ENCODE data around the gene TBC1D3B.

The TBC1D3B gene

GRCh38 chr17:36144981-36145729, 31.3 kb downstream of the TBC1D3B start:
- no peaks in the 10 kb centered on the region for H3K79me1 ChIP-seq (ENCODE audit: low read length)
- peaks cover 2% of the 10 kb centered on the region for H3K9me3 ChIP-seq (ENCODE audit: insufficient read depth, low read depth, low read length)
- H3K27me3 ChIP-seq (ENCODE audit: insufficient read depth, low read length), result no peaks in the 10 kb centered on the region
- no peak overlapping the region for H3K23ac ChIP-seq (ENCODE audit: low read length)
- no peak overlapping the region for H3K4me3 ChIP-seq (ENCODE audit: low read depth, low read length)
- H3K4ac ChIP-seq (ENCODE audit: low read depth, low read length), result no peak overlapping the region
- H3K4me2 ChIP-seq (ENCODE audit: low read length), result no peak overlapping the region
- no peak overlapping the region for H3K18ac ChIP-seq (ENCODE audit: low read length)
- H2BK120ac ChIP-seq (ENCODE audit: insufficient read depth, low read length, poor library complexity), result no peak overlapping the region
- H3K36me3 ChIP-seq (ENCODE audit: control insufficient read depth in 1 of 2, insufficient read depth in 2 of 2, low read length in 2 of 2), result no peaks in the 10 kb centered on the region
- H2BK5ac ChIP-seq (ENCODE audit: low read depth, low read length, poor library complexity), result no peak overlapping the region
- H4K12ac ChIP-seq (ENCODE audit: low read depth, low read length), result no peak overlapping the region
- no peak overlapping the region for H2AFZ ChIP-seq (ENCODE audit: insufficient read depth, low read length, poor library complexity)
- H3K79me2 ChIP-seq (ENCODE audit: control insufficient read depth, insufficient read depth, low read length, poor library complexity), result no peaks in the 10 kb centered on the region
- no CpG with 5 or more reads among the region's 5 CpGs for WGBS (ENCODE audit: extremely low coverage, insufficient coverage, insufficient read length)
- no peak overlapping the region for H4K8ac ChIP-seq (ENCODE audit: low read depth, low read length)
- no peak overlapping the region for H3K9ac ChIP-seq (ENCODE audit: low read length)
- no peak overlapping the region for H2BK12ac ChIP-seq (ENCODE audit: low read length)
- no peak overlapping the region for H3K14ac ChIP-seq (ENCODE audit: low read length)
- no peak overlapping the region for H2AK5ac ChIP-seq (ENCODE audit: low read length)
- H3K4me1 ChIP-seq (ENCODE audit: control insufficient read depth in 1 of 2, insufficient read depth in 2 of 2, low read length in 2 of 2), result no peaks in the 10 kb centered on the region
- H3K27ac ChIP-seq (ENCODE audit: low read depth, low read length), result no peak overlapping the region
- H4K91ac ChIP-seq (ENCODE audit: low read depth, low read length), result no peak overlapping the region
- DNase-seq, result no peak

- no peaks in the 10 kb centered on the region for H3K4me1 ChIP-seq (ENCODE audit: control insufficient read depth in 1 of 2, insufficient read depth in 2 of 2, low read length in 2 of 2)
- no peak overlapping the region for H2AFZ ChIP-seq (ENCODE audit: insufficient read depth, low read length, poor library complexity)
- H3K4me2 ChIP-seq (ENCODE audit: low read length), result no peak overlapping the region
- no peaks in the 10 kb centered on the region for H3K79me1 ChIP-seq (ENCODE audit: low read length)
- H4K12ac ChIP-seq (ENCODE audit: low read depth, low read length), result no peak overlapping the region
- H2BK12ac ChIP-seq (ENCODE audit: low read length), result no peak overlapping the region
- no peak overlapping the region for H2BK120ac ChIP-seq (ENCODE audit: insufficient read depth, low read length, poor library complexity)
- H3K79me2 ChIP-seq (ENCODE audit: control insufficient read depth, insufficient read depth, low read length, poor library complexity), result no peaks in the 10 kb centered on the region
- H3K18ac ChIP-seq (ENCODE audit: low read length), result no peak overlapping the region
- H3K14ac ChIP-seq (ENCODE audit: low read length), result no peak overlapping the region
- H4K91ac ChIP-seq (ENCODE audit: low read depth, low read length), result no peak overlapping the region
- no peak overlapping the region for H3K23ac ChIP-seq (ENCODE audit: low read length)
- H3K27ac ChIP-seq (ENCODE audit: low read depth, low read length), result no peak overlapping the region
- H3K36me3 ChIP-seq (ENCODE audit: control insufficient read depth in 1 of 2, insufficient read depth in 2 of 2, low read length in 2 of 2), result no peaks in the 10 kb centered on the region
- WGBS (ENCODE audit: extremely low coverage, insufficient coverage, insufficient read length), result no CpG with 5 or more reads among the region's 2 CpGs
- H3K27me3 ChIP-seq (ENCODE audit: insufficient read depth, low read length), result no peaks in the 10 kb centered on the region
- no peak overlapping the region for H3K4ac ChIP-seq (ENCODE audit: low read depth, low read length)
- no peak overlapping the region for H2AK5ac ChIP-seq (ENCODE audit: low read length)
- H2BK5ac ChIP-seq (ENCODE audit: low read depth, low read length, poor library complexity), result no peak overlapping the region
- no peak overlapping the region for H3K4me3 ChIP-seq (ENCODE audit: low read depth, low read length)
- no peak for DNase-seq
- peaks cover 2% of the 10 kb centered on the region for H3K9me3 ChIP-seq (ENCODE audit: insufficient read depth, low read depth, low read length)
- H3K9ac ChIP-seq (ENCODE audit: low read length), result no peak overlapping the region
- no peak overlapping the region for H4K8ac ChIP-seq (ENCODE audit: low read depth, low read length)
These were observed 32.4 kb downstream of the TBC1D3B start for GRCh38 chr17:36144014-36144413.

- Histone ChIP-seq H3K14ac (ENCODE audit: low read length) (no peak overlapping the region), H4K91ac (ENCODE audit: low read depth, low read length) (no peak overlapping the region), H2BK12ac (ENCODE audit: low read length) (no peak overlapping the region), H2BK120ac (ENCODE audit: insufficient read depth, low read length, poor library complexity) (no peak overlapping the region), H3K27me3 (ENCODE audit: insufficient read depth, low read length) (no peaks in the 10 kb centered on the region), H3K4me3 (ENCODE audit: low read depth, low read length) (no peak overlapping the region), H2AK5ac (ENCODE audit: low read length) (no peak overlapping the region), H3K9ac (ENCODE audit: low read length) (no peak overlapping the region), H3K23ac (ENCODE audit: low read length) (no peak overlapping the region), H3K4ac (ENCODE audit: low read depth, low read length) (no peak overlapping the region), H3K79me1 (ENCODE audit: low read length) (no peaks in the 10 kb centered on the region), H3K4me2 (ENCODE audit: low read length) (no peak overlapping the region), H3K27ac (ENCODE audit: low read depth, low read length) (no peak overlapping the region), H4K8ac (ENCODE audit: low read depth, low read length) (no peak overlapping the region), H3K4me1 (ENCODE audit: control insufficient read depth in 1 of 2, insufficient read depth in 2 of 2, low read length in 2 of 2) (no peaks in the 10 kb centered on the region), H2AFZ (ENCODE audit: insufficient read depth, low read length, poor library complexity) (no peak overlapping the region), H3K9me3 (ENCODE audit: insufficient read depth, low read depth, low read length) (peaks cover 2% of the 10 kb centered on the region), H4K12ac (ENCODE audit: low read depth, low read length) (no peak overlapping the region), H3K79me2 (ENCODE audit: control insufficient read depth, insufficient read depth, low read length, poor library complexity) (no peaks in the 10 kb centered on the region), H3K18ac (ENCODE audit: low read length) (no peak overlapping the region), H3K36me3 (ENCODE audit: control insufficient read depth in 1 of 2, insufficient read depth in 2 of 2, low read length in 2 of 2) (no peaks in the 10 kb centered on the region), H2BK5ac (ENCODE audit: low read depth, low read length, poor library complexity) (no peak overlapping the region)
- no peak for DNase-seq
- WGBS (ENCODE audit: extremely low coverage, insufficient coverage, insufficient read length), result no CpG with 5 or more reads among the region's 8 CpGs
These were observed 33.6 kb downstream of the TBC1D3B start for GRCh38 chr17:36142806-36143205.

GRCh38 chr17:36142235-36142634, 34.2 kb downstream of the TBC1D3B start:
- no peak overlapping the region for H3K27ac ChIP-seq (ENCODE audit: low read depth, low read length)
- H2AFZ ChIP-seq (ENCODE audit: insufficient read depth, low read length, poor library complexity), result no peak overlapping the region
- H3K4ac ChIP-seq (ENCODE audit: low read depth, low read length), result no peak overlapping the region

More at GRCh38 chr17:36142235-36142634, 34.2 kb downstream of the TBC1D3B start:
- Histone ChIP-seq H2BK5ac (ENCODE audit: low read depth, low read length, poor library complexity) (no peak overlapping the region), H3K36me3 (ENCODE audit: control insufficient read depth in 1 of 2, insufficient read depth in 2 of 2, low read length in 2 of 2) (no peaks in the 10 kb centered on the region), H3K9me3 (ENCODE audit: insufficient read depth, low read depth, low read length) (peaks cover 2% of the 10 kb centered on the region), H4K91ac (ENCODE audit: low read depth, low read length) (no peak overlapping the region), H3K18ac (ENCODE audit: low read length) (no peak overlapping the region), H3K79me1 (ENCODE audit: low read length) (no peaks in the 10 kb centered on the region), H4K8ac (ENCODE audit: low read depth, low read length) (no peak overlapping the region), H3K79me2 (ENCODE audit: control insufficient read depth, insufficient read depth, low read length, poor library complexity) (no peaks in the 10 kb centered on the region), H3K4me1 (ENCODE audit: control insufficient read depth in 1 of 2, insufficient read depth in 2 of 2, low read length in 2 of 2) (no peaks in the 10 kb centered on the region), H2AK5ac (ENCODE audit: low read length) (no peak overlapping the region), H3K14ac (ENCODE audit: low read length) (no peak overlapping the region), H4K12ac (ENCODE audit: low read depth, low read length) (no peak overlapping the region), H3K27me3 (ENCODE audit: insufficient read depth, low read length) (no peaks in the 10 kb centered on the region), H3K4me2 (ENCODE audit: low read length) (no peak overlapping the region), H3K4me3 (ENCODE audit: low read depth, low read length) (no peak overlapping the region), H3K9ac (ENCODE audit: low read length) (no peak overlapping the region), H3K23ac (ENCODE audit: low read length) (no peak overlapping the region), H2BK120ac (ENCODE audit: insufficient read depth, low read length, poor library complexity) (no peak overlapping the region), H2BK12ac (ENCODE audit: low read length) (no peak overlapping the region)
- no peak for DNase-seq
